Ishikawa (cell line): ENCODE measurements around the gene SNX4.

Source experiments
- CEBPB ChIP-seq: IDR thresholded peaks from 2 replicates; pipeline ENCODE4 v1.6.1; 2012
- CREB1 ChIP-seq: IDR thresholded peaks from 2 replicates; pipeline ENCODE4 v1.6.1; 2012; ENCODE audit warnings: low read depth
- EGR1 ChIP-seq: IDR thresholded peaks from 2 replicates; pipeline ENCODE4 v1.6.1; 2012
- EP300 ChIP-seq: IDR thresholded peaks from 2 replicates; pipeline ENCODE4 v1.6.1; 2012; ENCODE audit warnings: borderline replicate concordance
- FOXM1 ChIP-seq: IDR thresholded peaks from 2 replicates; pipeline ENCODE4 v1.6.1; 2012; ENCODE audit warnings: low read depth, borderline replicate concordance
- NFIC ChIP-seq: IDR thresholded peaks from 2 replicates; pipeline ENCODE4 v1.6.1; 2012
- RAD21 ChIP-seq: IDR thresholded peaks from 2 replicates; pipeline ENCODE4 v1.6.1; 2012; ENCODE audit warnings: low read depth
- REST ChIP-seq: IDR thresholded peaks from 2 replicates; pipeline ENCODE4 v1.6.1; 2012; ENCODE audit warnings: low read depth, mild to moderate bottlenecking
- TAF1 ChIP-seq: IDR thresholded peaks from 2 replicates; pipeline ENCODE4 v1.6.1; 2012; ENCODE audit warnings: low read depth, mild to moderate bottlenecking
- TEAD4 ChIP-seq: IDR thresholded peaks from 2 replicates; pipeline ENCODE4 v1.6.1; 2012
- USF1 ChIP-seq: IDR thresholded peaks from 2 replicates; pipeline ENCODE4 v1.6.1; 2012
- YY1 ChIP-seq: IDR thresholded peaks from 2 replicates; pipeline ENCODE4 v1.6.1; 2012; ENCODE audit warnings: low read depth
- ZBTB7A ChIP-seq: IDR thresholded peaks from 2 replicates; pipeline ENCODE4 v1.6.1; 2012; ENCODE audit warnings: low read depth
- TF ChIP-seq, protein P1 (sequence below): IDR thresholded peaks from 2 replicates; pipeline ENCODE4 v1.6.1; 2012

Gene SNX4

DNA sequence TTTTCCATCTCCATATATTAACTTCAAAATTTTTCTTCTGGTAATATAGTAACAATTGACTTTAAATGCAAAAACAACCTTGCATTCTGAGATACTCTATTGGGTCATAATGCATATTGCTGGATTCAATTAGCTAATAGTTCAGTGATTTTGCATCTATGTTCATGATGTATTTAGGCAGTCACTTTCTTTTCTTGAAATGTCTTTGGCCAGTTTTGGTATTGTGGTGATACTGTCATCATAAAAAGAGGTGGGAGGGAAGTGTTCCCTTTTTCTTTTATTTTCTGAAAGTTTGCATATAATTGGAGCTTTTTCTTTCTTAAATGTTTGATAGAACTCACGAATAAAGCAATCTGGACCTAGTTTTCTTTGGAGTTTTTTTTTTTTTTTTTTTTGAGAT lies 77.5 kb downstream of the SNX4 start:
- TF ChIP-seq EGR1 (no peak), YY1 (no peak), ZBTB7A (no peak), CEBPB (no peak), EP300 (no peak), FOXM1 (no peak)

DNA sequence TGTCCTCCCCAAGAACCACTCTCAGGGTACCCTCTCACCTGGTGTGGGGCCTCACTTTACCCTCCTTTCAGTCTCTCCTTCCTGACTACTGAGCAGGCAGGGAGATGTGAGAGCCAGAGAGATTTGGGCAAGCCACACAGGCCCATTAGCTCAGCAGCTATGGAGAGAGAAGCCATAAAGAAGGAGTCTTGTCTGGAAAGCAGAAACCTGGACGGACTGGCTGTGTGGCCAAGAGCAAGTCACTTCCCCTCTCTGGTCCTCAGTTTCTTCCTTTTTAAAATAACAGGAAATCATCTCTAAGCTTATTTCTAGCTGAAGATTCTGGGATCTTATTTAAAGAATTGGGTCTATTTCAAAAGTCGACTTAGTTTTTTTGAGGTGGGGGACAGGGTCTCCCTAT lies 79.0 kb downstream of the SNX4 start:
- TF ChIP-seq TEAD4: no peak
- TF ChIP-seq USF1: no peak
- TF ChIP-seq CEBPB: no peak
- TF ChIP-seq REST: no peak
- no peak for TF ChIP-seq EGR1
- TF ChIP-seq, protein P1, sequence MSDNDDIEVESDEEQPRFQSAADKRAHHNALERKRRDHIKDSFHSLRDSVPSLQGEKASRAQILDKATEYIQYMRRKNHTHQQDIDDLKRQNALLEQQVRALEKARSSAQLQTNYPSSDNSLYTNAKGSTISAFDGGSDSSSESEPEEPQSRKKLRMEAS: no peak
- TF ChIP-seq CREB1: no peak
- TF ChIP-seq ZBTB7A: no peak
- TF ChIP-seq EP300: no peak
- no peak for TF ChIP-seq NFIC
- TF ChIP-seq YY1: no peak
- no peak for TF ChIP-seq FOXM1
- no peak for TF ChIP-seq RAD21
- no peak for TF ChIP-seq TAF1

DNA sequence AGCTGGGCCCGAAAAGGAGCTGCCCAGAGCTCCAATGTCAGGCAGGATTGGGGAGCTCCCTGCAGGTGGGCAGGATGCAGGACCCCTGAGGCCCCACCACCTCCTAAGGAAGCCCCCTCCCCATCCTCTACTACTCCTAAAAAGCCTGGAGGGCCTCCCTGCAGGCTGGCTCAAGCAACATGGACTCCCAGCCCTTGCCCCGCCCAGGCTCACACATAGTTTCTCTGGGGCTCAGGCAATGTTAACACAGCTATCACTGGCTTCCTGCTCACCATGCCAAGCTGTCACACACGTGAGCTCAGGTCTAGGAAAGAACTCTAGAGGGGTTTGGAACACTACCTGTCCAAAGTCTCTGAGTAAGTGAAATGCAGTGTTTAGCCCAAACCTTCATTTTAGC lies 79.4 kb downstream of the SNX4 start:
- TF ChIP-seq EP300 (no peak), YY1 (no peak), EGR1 (no peak), CEBPB (no peak), FOXM1 (no peak), CREB1 (no peak), NFIC (no peak), TAF1 (no peak), TEAD4 (no peak), ZBTB7A (no peak), REST (no peak)
- TF ChIP-seq, protein P1: no peak

DNA sequence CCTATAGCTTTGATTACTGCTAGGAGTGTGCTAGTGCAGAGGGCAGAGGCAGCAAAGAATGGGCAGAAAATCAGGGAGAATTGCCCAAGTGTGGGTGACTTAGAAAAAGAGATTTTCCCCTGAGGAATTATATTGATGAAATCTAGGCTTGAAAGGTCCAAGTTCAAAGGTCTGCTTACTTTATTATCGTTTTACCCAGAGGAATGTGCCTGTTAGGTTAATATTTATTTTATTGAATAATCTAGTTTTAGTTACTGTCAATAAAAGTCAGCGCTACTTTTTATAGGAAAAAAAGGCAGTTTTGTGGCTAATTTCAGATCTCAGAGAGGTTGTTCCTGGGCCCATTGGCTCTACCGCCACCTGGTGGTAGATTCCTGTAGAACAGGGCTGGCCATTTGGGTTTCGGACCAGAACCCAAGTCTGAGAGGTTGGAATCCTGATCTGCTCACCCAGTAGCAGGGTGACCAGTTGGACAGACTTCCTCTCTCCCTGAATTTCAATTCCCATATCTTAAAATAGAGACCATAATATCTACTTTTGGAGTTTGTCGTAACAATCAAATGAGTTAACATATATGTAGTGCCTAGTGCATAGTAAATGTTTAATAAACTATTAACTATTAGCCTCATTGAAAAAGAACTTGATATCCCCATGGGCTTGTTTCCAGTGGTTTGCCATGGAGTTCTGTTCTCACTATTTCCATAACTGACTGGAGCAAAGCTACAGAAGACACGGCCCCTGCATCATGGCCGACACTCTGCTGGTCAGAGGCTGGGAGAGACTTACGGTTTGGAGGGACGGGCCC lies 82.2 kb downstream of the SNX4 start:
- TF ChIP-seq YY1 (no peak), RAD21 (peak; percentile 92)

- TF ChIP-seq REST: no peak
- TF ChIP-seq TAF1: no peak
- no peak for TF ChIP-seq RAD21
- no peak for TF ChIP-seq ZBTB7A
- no peak for TF ChIP-seq TEAD4
- TF ChIP-seq USF1: no peak
- TF ChIP-seq NFIC: no peak
- no peak for TF ChIP-seq EGR1
- no peak for TF ChIP-seq EP300
- TF ChIP-seq CEBPB: no peak
- TF ChIP-seq, protein P1: no peak
- TF ChIP-seq CREB1: no peak
Observed at GRCh38 chr3:125436921-125437320, 83.1 kb downstream of the SNX4 start.
